GM18502 (cell line): ENCODE results near the gene MAN1C1.
"Not testable (repeated sequence)": the region's sequence is repeated elsewhere in the genome, so short reads cannot be mapped to it uniquely, and the experiment has no call there.

Source experiments
- ATAC-seq: cut with Tn5 transposase; IDR thresholded peaks from one replicate; pipeline ENCODE4 v1.9.1; 2021; ENCODE audit warnings: mild to moderate bottlenecking; ENCODE audit not compliant: unreplicated experiment, poor library complexity

The MAN1C1 gene

GRCh38 chr1:25691211-25691610 lies 74.6 kb downstream of the MAN1C1 start:
- ATAC-seq: no peak

DNA sequence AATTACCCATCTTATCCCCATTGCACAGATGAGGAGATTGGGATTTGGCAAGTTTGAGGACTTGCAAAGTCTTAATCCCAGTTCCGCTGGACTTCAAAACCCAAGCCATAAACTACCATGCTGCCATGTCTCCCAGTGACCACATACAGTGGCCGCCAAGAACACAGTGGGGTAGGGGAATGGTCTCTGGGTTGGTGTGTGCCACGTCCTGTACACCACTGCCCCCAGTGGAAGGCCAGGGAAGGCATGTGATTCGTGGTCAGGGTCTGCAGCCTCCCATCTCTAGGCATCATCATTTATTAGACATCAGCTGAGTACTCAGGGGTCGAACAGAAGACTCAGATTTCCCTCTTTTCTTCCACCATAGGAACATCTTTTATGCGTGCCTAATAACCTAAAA lies 76.0 kb downstream of the MAN1C1 start:
- ATAC-seq: no peak

DNA sequence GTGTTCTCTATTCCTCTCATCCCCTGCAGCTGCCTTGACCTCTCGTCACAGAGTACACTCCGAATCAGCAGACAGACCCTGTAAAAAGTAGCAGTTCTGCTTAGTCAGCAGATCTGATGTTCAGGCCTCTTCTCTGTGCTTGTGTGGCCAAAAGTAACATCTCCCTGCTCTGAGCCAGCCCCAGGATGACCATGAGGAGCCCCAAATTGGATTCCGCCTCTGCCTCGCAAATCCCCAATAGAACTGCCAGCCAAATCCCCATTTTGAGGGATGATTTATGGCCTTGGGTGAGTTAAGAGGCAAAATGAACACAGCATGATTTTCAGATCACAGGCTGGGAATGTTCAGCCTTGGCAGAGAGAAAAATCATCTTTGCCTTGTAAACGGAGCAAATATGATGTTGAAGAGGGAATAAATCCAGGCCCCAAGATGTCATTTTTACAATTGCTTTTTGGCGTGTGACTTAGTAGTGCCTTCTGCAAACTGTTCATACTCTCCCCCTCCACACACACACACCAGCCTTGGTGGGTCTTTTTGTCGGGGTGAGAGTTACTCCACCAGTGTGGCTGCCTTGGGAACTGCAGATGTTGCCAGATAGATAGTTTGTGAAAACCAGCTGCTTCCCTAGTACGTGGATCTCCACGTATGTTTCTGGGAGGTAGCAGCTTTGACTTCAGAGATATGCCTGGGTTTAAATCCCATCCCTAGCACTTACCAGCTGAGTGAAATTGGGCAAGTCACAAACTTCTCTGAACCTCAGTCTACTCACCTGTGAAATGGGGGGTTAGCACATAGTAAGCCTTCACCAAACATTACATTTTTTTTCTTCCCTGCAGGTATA lies 77.8 kb downstream of the MAN1C1 start:
- no peak for ATAC-seq

GRCh38 chr1:25695090-25695770 lies 78.6 kb downstream of the MAN1C1 start:
- ATAC-seq: no peak

DNA sequence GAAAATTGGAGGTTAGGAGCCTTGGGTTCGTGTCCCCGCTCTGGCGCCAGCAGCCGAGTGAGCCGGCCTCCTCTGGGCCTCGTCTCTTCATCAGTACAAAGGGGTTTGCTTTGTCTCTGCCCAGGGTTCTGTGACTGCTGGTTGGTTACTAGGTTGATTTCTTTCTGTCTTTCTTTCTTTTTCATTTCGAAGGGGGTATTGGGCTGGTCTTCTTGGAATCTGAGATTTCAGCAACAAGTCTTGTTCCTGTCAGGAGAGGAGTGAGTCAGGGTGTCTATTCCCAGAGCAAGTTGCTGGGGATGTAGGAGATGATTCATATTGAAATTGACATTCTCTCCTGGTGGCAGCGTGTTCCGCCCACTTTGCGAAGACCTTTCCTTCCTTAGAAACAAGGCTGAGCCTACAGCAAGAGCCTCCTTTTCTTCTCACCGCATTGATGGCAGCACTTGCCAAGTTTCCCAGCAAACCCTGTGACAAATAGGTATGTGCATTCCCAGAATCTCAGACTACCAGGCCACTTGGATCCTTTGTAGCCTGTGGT lies 79.2 kb downstream of the MAN1C1 start:
- ATAC-seq: no peak

- ATAC-seq: not testable (repeated sequence)
These were observed 80.1 kb downstream of the MAN1C1 start for GRCh38 chr1:25696643-25697042.

DNA sequence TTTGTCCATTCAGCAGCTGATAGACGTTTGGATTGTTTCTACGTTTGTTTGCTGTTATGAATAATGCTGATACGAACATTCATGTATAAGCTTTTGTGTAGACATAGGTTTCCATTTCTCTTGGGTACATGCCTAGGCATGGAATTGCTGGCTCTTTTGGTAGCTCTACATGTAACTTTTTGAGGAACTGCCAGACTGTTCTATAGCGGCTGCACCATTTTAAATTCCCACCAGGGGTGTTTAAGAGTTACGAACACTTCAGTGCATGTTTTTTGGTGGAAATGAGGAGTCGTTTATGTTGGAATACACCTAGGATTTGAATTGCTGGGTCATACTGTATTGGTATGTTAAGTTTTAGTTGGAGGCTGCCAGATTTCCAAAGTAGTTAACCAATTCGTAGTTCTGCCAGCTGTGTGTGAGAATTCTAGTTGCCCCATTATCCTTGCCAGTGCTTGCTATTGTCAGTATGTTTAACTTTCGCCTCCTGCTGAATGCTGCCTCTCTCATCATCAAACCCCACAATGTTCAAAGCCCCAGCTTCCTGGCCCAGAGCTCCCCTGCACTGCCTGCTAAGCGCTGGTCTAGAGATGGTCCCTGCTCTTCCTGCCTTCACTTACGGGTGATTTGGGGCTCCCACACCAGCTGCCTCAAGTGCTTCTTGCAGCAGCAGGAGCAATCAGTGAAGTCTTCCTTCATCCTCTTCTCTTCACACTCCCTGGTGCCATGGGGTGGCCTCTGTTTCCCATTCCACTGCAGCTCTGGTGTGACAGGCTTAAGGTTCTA lies 81.0 kb downstream of the MAN1C1 start:
- ATAC-seq: no peak

GRCh38 chr1:25698252-25698651 lies 81.7 kb downstream of the MAN1C1 start:
- no peak for ATAC-seq

DNA sequence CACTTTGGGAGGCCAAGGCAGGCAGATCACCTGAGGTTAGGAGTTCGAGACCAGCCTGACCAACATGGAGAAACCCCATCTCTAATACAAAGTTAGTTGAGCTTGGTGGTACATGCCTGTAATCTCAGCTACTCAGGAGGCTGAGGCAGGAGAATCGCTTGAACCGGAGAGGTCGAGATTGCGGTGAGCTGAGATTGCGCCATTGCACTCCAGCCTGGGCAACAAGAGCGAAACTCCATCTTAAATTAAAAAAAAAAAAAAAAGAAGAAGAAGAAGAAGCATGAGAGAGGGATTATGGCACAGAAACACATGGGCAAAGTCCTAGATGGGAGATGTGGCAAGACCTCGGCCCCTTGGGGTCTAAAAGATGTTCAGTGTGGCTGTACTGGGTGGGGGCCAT lies 82.5 kb downstream of the MAN1C1 start:
- not testable (repeated sequence) for ATAC-seq

GRCh38 chr1:25699500-25700143 lies 83.0 kb downstream of the MAN1C1 start:
- no peak for ATAC-seq

- no peak for ATAC-seq
These were observed 83.5 kb downstream of the MAN1C1 start for GRCh38 chr1:25700144-25700523.

- no peak for ATAC-seq
These were observed 84.0 kb downstream of the MAN1C1 start for GRCh38 chr1:25700626-25701025.

DNA sequence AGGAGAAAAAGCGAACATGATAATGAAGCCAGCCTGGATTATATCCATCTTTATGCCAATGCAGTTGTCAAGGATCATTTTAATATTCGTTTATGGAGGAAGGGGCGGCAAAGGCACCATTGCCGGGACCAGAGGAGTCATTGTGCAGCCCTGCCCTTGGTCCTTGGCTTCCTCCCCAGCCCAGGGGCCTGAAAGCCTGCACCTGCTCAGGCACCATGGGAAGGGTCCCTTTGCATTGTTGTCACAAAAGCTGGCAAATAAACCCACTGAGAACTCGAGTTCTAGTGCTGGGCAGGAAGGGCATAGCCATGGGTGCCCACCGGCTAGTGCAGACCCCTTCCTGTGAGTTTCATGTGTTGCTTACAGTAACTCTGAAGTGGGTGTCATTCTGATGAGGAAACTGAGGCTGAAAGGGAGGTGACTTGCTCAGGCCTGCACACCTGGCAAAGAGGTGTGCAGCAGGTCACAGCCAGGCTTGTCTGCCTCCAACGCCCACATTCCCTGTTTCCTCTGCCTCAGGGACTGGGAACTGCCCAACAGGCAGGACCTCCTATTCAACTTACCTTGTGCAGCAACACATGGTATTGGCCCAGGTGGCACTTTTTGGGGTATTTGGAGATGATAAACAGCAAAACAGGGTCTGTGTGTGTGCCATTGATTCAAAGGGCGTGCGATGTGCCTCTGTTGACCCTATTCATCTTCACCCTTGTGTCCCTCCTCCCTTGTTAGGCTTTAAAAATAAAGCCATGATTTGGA lies 84.6 kb downstream of the MAN1C1 start:
- ATAC-seq: no peak

DNA sequence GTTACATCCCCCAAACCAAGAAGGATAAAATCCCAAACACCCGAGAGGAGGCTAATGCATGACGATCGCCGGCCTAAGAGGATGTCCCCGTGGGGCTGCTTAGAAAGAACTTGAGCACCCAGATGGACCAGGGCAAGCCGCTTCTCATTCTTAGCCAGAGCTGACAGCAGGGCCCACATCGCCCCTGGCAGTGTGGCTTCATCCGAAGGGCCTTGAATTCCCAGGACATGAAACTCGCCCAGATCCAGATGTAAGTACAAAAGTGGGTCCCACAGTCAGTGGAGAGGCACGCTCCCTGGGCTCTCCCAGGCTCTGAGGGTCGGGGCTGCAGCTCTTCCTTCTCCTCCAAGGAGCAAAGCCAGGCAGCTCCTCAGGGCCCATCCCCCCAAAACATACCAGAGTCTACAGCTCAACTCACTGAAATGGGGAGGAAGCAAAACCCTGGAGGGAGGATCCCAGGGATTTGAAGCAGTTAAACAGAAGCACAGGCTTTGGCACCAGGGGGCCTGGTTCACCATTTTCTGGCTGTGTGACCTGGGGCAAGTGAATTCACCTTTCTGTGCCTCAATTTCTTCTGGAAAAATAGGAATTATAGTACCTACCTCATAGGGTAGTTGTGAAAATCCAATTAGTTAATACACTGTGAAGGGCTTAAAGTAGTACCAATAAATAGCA lies 85.6 kb downstream of the MAN1C1 start:
- no peak for ATAC-seq

DNA sequence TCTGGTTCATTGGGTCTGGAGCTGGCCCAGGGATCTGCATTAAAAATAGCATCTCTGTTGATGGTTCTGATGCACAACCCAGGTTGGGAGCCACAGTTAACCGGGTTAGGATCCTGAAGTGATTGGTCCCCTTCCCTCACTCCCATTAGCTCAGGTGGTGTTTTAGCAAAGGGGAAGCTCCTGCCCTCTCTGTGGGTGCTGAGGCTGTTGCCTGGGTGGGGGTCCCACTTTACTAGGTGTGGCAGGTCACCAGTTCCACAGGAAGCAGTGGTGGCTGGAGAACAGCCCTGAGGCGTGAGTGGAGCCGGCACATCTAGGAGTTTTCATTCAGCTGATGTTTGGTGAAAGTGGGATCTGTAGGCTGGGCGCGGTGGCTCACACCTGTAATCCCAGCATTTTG lies 86.5 kb downstream of the MAN1C1 start:
- ATAC-seq: no peak

DNA sequence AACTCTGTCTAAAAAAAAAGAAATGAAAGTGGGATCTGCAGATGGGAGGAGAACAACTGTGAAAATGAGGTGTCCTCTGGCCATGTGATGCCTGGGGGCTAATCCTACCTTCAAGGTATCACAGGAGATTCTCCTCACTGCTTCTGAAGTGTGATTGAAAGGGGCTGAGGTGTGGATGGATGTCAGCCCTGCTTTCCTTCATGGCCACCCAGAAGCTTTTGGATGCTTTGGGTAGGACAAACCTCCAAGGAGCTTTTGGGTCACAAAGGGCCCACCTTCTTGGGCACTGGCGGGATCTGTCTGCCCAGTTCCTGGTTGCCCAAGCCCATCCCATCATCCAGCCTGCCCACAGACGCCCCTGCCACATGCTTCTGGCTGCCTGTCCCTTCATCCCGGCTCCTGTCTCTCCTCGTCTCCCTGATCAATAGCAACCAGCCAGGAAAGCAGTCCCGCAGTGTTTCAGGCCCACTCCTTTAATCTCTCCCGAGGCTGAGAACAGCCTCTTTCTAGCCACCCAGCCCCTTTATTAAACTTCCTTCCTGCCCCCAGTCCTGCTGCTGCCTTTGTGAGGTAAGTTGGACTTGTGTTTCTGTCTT lies 87.2 kb downstream of the MAN1C1 start:
- ATAC-seq: no peak

- ATAC-seq: no peak
These were observed 87.7 kb downstream of the MAN1C1 start for GRCh38 chr1:25704267-25704691.

- ATAC-seq: no peak
These were observed 89.1 kb downstream of the MAN1C1 start for GRCh38 chr1:25705699-25706098.
